Fibroblast of villous mesenchyme (primary cell): ENCODE results near the gene USB1. TPM values are rescaled to one million over a fixed set of nuclear protein-coding genes. Genes with fewer than 3 reads are reported as not detected.

ENCODE experiments used
- DNase-seq: peaks from one replicate; pipeline ENCODE4 v3.0.0-alpha.2; 2010; ENCODE audit warnings: low read depth
- H3K4me3 ChIP-seq: 2 replicates; pipeline ENCODE4 v1.5.1; 2011; ENCODE audit warnings: low read depth, mild to moderate bottlenecking, low read length
- total RNA-seq: library from RNA; depleted of rRNA; stranded (reverse); fragments of >200 nt; gene quantifications from 2 replicates; pipeline ENCODE4 v1.2.3, GENCODE V29; 2012
- TF ChIP-seq, protein P1 (sequence below): IDR thresholded peaks from 2 replicates; pipeline ENCODE4 v1.5.1; 2012; ENCODE audit warnings: low read depth, mild to moderate bottlenecking, low read length; ENCODE audit not compliant: insufficient read depth

USB1 gene
- total RNA-seq, 1 donor, result 32.4 TPM

DNA sequence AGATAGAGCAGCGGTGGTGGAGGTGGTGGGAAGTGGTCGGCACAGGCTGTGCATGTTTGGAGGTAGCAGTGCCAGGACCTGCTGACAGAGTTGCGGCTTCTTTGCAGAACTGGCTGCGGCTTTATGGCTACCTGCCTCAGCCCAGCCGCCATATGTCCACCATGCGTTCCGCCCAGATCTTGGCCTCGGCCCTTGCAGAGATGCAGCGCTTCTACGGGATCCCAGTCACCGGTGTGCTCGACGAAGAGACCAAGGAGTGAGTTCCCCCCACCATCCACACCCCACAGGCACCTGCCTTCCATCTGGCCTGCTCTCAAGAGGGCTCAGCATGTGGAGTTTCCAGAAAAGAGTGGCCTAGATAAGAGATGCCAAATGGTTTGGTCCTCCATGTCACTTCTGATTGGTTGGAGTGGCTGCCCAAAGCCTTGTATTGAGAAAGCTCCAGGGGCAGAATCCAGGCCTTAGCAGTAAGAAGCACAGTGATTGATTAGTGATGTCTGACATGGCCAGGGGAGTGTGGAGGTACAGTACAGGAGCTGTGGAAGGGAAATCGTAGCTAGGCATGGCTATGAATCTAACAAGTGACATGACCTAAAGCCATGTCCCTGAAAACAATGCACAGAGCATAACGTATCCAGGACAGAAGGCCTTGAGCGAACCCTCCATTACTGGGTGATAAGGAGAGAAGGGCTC is 36.3 kb downstream of the USB1 start:
- DNase-seq, result no peak
- no peak overlapping the region for H3K4me3 ChIP-seq
- TF ChIP-seq, protein P1, sequence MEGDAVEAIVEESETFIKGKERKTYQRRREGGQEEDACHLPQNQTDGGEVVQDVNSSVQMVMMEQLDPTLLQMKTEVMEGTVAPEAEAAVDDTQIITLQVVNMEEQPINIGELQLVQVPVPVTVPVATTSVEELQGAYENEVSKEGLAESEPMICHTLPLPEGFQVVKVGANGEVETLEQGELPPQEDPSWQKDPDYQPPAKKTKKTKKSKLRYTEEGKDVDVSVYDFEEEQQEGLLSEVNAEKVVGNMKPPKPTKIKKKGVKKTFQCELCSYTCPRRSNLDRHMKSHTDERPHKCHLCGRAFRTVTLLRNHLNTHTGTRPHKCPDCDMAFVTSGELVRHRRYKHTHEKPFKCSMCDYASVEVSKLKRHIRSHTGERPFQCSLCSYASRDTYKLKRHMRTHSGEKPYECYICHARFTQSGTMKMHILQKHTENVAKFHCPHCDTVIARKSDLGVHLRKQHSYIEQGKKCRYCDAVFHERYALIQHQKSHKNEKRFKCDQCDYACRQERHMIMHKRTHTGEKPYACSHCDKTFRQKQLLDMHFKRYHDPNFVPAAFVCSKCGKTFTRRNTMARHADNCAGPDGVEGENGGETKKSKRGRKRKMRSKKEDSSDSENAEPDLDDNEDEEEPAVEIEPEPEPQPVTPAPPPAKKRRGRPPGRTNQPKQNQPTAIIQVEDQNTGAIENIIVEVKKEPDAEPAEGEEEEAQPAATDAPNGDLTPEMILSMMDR, result no peak

DNA sequence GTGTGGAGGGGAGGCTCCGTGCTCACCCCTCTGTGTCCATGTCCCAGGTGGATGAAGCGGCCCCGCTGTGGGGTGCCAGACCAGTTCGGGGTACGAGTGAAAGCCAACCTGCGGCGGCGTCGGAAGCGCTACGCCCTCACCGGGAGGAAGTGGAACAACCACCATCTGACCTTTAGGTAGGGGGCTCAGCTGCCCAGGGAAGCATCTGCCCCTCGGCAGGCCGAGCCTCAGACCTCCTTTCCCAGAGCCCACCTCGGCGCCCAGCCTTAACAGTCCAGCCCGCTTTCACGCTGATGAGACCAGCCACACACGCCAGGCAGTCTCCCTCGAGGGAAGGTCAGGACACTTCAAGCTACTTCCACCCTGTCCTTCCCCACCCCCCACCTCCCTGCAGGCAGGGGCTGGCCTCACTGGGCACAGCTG is 37.0 kb downstream of the USB1 start:
- TF ChIP-seq, protein P1, result no peak
- no peak overlapping the region for H3K4me3 ChIP-seq
- DNase-seq, result no peak

DNA sequence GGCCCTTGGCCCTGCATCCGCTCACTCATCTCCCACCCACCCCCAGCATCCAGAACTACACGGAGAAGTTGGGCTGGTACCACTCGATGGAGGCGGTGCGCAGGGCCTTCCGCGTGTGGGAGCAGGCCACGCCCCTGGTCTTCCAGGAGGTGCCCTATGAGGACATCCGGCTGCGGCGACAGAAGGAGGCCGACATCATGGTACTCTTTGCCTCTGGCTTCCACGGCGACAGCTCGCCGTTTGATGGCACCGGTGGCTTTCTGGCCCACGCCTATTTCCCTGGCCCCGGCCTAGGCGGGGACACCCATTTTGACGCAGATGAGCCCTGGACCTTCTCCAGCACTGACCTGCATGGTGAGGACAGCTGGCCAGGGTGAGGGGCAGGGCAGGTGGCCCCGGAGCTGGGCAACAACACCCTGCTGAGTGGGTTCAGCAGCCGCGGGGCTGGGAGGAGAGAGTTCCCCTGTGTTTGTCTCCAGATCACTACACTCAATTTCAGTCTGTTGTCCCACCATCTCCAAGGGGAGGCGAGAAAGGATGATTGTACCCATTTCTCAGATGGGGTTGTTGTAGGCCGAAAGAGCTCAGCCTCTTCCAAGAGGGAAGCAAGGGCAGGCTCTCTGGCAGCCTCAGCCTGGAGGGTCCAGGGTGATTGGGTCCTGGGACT is 38.8 kb downstream of the USB1 start:
- no peak for DNase-seq
- H3K4me3 ChIP-seq, result no peak overlapping the region
- TF ChIP-seq, protein P1, result no peak

DNA sequence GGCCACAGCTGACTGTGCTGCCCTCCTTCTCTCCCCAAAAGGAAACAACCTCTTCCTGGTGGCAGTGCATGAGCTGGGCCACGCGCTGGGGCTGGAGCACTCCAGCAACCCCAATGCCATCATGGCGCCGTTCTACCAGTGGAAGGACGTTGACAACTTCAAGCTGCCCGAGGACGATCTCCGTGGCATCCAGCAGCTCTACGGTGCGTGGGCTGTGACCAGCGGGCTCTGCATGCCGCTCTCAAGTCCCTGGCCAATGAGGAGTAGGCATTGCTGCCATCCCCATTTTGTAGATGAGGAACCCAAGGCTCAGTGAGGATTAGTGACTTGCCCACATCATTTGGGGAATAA is 39.3 kb downstream of the USB1 start:
- no peak overlapping the region for H3K4me3 ChIP-seq
- no peak for DNase-seq
- TF ChIP-seq, protein P1, result no peak

DNA sequence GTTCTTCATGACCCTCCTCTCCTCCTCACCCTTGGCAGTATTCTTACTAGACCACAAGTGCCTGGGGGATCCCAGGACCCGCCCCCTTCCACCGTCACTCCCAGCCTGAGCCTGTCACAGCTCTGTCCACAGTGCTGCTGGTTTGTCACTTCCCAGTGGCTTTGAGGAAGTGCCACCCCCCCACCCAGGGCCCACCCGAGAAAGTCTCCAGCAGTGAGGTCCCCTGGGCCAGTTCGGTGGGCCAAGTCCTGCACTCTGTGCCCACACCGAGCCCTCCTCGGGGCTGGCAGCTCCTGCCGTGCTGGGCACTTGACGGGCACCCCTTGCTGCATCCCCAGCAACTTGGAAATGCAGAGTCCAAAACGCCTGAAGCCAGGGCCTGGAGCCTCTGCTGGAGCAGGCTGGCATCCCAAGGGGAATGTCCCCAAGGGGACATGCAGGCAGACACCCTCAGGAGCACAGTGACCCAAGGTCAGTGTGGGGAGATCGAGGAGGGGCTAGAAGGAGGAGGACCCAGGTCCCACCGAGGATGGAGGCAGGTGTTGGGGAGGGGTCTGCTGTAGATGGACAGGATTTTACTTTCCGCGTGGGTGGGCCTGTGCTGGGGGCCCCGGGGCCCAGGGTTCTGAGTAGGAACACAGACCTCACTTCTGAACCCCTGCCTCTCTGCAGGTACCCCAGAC is 39.9 kb downstream of the USB1 start:
- no peak for DNase-seq
- TF ChIP-seq, protein P1, result no peak
- H3K4me3 ChIP-seq, result no peak overlapping the region

DNA sequence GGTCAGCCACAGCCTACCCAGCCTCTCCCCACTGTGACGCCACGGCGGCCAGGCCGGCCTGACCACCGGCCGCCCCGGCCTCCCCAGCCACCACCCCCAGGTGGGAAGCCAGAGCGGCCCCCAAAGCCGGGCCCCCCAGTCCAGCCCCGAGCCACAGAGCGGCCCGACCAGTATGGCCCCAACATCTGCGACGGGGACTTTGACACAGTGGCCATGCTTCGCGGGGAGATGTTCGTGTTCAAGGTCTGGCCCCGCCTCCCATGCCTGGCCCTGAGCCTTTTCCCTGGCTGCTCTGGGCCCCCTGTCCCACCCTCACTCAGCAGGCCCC is 40.4 kb downstream of the USB1 start:
- DNase-seq, result no peak
- H3K4me3 ChIP-seq, result no peak overlapping the region
- TF ChIP-seq, protein P1, result no peak
